Measurements from ENCODE around the gene CYP20A1.
"Not testable (repeated sequence)": the region's sequence is repeated elsewhere in the genome, so short reads cannot be mapped to it uniquely, and the experiment has no call there.

The CYP20A1 gene

GRCh38 chr2:203238704-203239526, at the start of gene CYP20A1:
Gene CYP20A1 (plus strand): TSS chr2:203239018. CDS start chr2:203239063, 45 bp downstream.
- DNase-seq: peak; percentile 95 to 97

GRCh38 chr2:203190547-203190946, 48.3 kb upstream of the CYP20A1 start:
- DNase-seq: not testable (repeated sequence)

DNA sequence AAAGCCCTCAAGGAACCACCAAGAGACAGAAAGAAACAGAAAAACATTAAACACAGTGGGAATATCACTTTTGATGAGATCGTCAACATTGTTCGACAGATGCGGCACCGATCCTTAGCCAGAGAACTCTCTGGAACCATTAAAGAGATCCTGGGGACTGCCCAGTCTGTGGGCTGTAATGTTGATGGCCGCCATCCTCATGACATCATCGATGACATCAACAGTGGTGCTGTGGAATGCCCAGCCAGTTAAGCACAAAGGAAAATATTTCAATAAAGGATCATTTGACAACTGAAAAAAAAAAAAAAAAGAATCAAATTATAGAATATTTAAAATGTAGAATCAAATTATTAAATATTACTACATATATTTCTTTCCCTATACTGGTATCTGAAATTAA, 47.8 kb upstream of the CYP20A1 start:
- not testable (repeated sequence) for DNase-seq

GRCh38 chr2:203191961-203192360, 46.9 kb upstream of the CYP20A1 start:
- no peak for DNase-seq

DNA sequence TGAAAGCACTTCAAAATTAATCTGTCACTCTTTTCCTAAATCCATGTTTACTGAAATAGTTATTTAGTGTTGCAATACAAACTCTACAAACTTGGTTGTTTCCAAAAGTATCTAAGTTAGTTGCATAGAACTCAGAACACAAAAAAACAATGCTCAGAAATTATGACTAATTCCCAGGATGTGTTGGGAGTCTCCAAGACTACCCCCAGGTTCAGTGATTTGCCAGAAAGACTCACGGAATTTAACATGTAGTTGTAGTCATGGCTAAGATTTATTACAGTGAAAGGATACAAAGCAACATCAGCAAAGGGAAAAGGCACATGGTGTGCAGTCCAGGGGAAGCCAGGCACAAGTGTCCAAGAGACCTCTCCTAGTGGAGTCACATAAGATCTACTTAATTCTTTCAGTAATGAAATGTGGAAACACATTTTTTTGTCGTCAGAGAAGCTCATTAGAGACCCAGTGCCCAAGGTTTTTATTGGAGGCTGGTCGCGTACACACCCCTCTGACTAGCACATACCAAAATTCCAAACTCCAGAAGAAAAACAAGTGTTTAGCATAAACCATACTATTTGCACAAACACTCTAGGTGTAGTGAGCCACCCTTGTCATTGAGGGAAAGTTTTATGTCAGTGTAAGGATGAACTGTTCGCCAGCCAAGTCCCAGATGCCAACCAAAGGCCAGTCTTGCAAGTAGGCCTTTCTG, 43.3 kb upstream of the CYP20A1 start:
- DNase-seq: no peak

- no peak for DNase-seq
Measured at GRCh38 chr2:203200866-203201265, 38.0 kb upstream of the CYP20A1 start.

- no peak for DNase-seq
Measured at GRCh38 chr2:203201426-203201825, 37.4 kb upstream of the CYP20A1 start.

DNA sequence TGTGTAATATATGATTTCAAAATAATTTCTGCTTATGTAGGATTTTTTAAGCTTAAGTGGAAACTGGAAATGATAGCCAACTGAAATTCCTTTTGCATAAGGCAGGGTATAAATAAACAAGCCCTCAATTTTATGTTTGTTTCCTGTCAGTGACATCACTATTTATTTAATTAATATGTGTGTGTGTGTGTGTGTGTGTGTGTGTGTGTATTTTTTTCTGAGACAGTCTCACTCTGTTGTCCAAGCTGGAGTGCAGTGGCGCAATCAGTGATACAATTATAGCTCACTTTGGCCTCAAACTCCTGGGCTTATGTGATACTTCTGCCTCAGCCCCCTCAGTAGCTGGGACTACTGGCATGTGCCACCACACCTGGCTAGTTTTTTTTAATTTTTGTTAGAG, 29.3 kb upstream of the CYP20A1 start:
- no peak for DNase-seq

- DNase-seq: peak in 1 of 2 experiments; percentile 43
Measured at GRCh38 chr2:203225423-203226039, 13.3 kb upstream of the CYP20A1 start.

DNA sequence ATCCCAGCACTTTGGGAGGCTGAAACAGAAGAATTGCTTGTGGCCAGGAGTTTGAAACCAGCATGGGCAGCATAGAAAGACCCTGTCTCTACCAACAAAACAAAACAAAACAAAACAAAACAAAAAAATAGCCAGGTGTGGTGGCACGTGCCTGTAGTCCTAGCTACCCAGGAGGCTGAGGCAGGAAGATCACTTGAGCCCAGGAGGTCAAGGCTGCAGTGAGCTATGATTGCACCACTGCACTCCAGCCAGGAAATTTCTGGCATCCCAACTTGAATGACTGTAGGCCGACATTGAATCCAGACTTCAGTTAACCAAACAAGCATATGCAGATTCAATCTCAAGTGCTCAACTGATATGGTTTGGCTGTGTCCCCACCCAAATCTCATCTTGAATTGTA, 9.1 kb upstream of the CYP20A1 start:
- DNase-seq: not testable (repeated sequence)

GRCh38 chr2:203237346-203238238, 1.2 kb upstream of the CYP20A1 start:
- DNase-seq: peak in 1 of 2 experiments; percentile 18

DNA sequence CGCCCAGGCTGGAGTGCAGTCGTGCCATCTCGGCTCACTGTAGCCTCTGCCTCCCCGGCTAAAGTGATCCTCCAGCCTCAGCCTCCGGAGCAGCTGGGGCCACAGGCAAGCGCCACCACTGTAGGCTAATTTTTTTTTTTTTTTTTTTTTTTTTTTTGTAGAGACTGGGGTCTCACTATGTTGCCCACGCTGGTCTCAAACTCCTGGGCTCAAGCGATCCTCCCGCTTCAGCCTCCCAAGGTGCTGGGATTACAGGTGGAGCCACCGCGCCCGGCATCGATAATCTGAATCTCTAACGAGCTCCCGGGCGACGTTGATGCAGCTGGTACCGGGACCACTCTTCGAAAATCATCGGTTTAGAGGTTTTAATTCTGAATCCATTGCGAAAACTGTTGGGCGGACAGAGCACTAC, 520 bp upstream of the CYP20A1 start:
- no peak for DNase-seq

GRCh38 chr2:203240491-203240890, 1.7 kb downstream of the CYP20A1 start:
- peak in 1 of 2 experiments; percentile 3 for DNase-seq

GRCh38 chr2:203242518-203242917, 3.7 kb downstream of the CYP20A1 start:
- DNase-seq: no peak

DNA sequence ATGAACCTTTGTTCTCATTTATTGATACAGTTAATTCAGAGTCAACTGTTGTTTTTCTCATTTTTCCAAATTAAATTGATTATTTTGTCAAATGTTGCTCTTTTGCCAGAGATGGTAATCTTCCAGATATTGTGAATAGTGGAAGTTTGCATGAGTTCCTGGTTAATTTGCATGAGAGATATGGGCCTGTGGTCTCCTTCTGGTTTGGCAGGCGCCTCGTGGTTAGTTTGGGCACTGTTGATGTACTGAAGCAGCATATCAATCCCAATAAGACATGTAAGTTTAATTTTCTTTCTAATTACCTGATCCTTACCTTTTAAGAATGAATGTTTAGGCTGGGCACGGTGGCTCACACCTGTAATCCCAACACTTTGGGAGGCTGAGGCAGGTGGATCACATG, 7.8 kb downstream of the CYP20A1 start:
- peak in 1 of 2 experiments; percentile 6 for DNase-seq

DNA sequence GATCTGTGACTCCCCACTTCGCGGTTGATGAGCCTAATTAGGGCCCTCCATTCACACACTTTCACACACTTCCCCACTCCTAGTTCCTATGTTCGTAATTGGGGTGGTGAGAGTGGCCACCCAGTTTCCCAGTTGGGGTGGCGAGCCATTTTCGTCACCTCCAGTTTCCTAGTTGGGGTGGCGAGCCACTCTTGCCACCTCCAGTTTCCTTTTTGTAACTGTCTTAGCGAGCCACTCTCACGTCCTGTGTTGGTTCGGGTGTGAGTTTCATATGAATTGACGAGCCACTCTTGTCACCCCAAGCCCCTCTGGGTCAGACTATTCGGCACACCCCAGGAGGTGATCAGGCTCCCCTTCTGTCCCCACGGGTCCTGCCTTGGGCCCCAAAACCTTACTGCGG, 14.0 kb downstream of the CYP20A1 start:
- DNase-seq: no peak

- not testable (repeated sequence) for DNase-seq
Measured at GRCh38 chr2:203253422-203254095, 14.7 kb downstream of the CYP20A1 start.

- DNase-seq: no peak
Measured at GRCh38 chr2:203261326-203262159, 22.7 kb downstream of the CYP20A1 start.

GRCh38 chr2:203279288-203279687, 40.5 kb downstream of the CYP20A1 start:
- no peak for DNase-seq

- no peak for DNase-seq
Measured at GRCh38 chr2:203280428-203281064, 41.7 kb downstream of the CYP20A1 start.
